HG03139 (cell line): ENCODE measurements around the gene FCGBP.
"Not testable (repeated sequence)": the region's sequence is repeated elsewhere in the genome, so short reads cannot be mapped to it uniquely, and the experiment has no call there.

Source experiments
- ATAC-seq: cut with Tn5 transposase; IDR thresholded peaks from one replicate; pipeline ENCODE4 v1.9.1; 2021; ENCODE audit not compliant: unreplicated experiment

The FCGBP gene

DNA sequence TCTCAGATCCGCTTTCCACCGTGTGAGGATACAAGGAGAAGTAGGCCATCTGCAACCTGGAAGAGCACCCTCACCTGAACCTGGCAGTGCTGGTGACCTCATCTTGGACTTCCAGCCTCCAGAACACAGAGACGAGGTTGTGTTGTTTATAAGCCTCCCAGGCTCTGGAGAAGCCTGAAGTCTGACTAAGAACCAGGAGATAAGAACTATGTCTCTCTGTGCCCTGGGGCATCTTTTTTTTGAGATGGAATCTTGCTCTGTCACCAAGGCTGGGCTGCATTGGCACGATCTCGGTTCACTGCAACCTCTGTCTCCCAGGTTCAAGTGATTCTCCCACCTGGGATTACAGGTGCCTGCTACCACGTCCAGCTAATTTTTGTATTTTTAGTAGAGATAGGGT is 14.5 kb downstream of the FCGBP start:
- no peak for ATAC-seq

DNA sequence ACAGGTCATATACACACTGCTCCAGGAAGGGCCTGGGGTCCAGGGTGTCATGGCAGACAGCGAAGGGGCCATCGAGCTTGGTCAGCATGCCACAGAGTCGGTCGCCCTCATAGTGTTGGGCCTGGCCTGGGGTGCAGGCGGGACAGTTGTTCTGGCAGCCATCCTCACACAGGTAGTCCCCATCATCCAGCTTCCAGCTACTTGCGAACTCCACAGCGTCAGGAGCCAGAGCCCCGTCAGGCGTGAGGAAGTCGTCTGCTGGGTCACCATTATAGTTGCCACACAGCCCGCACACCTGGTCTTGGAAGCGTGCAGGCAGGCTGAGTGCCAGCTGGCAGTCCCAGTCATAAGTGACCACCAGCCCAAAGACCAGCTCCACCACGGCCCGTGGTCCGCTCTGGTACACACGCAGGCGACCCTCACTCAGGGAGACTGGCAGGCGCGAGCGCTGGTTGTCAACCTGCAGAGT is 16.2 kb downstream of the FCGBP start:
- no peak for ATAC-seq

DNA sequence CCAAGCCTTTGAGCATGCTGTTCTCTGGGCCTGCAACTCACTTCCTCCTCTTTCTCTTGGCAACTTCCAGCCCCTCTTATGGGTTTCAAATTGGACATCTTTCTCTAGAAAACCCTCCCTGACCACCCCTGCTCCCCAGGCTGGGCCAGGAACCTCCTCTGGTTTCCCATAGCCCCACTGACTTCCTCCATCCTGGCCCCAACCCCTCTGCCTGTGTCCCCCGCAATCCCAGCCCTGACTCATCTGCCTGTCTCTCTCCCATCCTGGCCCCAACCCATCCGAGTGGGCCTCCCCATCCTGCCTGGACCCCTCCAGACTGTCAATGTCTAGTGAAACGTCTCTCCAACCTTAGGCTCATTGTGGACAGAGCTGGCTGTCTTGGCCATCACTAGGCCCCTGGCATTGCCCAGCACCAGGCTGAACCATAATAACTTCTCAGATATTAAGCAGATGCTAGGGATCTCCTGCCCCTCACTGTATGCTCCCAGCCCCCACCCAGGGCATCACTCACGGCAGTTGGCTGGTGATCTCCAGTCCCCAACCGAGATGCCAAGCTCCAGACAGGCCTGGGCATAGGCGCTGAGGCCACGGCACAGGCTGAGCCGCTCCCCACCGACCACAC is 16.8 kb downstream of the FCGBP start:
- ATAC-seq, result no peak

DNA sequence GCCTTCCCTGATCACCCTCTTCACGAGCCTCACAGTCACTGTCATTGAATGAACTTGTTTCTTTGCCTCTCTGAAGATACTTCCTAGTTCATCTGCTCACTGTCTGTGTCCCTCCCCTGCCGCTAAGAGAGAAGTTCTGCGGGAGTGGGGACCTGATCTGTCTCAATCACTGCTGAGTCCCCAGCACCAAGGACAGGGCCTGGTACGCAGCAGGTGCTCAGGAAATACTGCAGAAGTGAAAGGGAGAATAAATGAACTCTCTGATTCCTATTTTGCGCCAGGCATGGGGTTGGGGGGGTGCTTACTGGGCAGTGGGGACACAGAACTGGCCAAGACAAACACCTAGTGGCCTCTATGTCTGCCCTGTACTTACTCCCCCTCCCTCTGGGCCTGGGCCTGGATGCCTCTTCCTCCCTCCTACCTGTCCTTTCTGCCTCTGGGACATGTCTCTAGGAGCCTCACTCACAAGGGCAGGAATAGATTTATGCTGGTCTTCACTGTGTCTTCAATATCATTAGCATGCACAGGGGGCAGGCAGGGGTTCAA is 17.5 kb downstream of the FCGBP start:
- no peak for ATAC-seq

DNA sequence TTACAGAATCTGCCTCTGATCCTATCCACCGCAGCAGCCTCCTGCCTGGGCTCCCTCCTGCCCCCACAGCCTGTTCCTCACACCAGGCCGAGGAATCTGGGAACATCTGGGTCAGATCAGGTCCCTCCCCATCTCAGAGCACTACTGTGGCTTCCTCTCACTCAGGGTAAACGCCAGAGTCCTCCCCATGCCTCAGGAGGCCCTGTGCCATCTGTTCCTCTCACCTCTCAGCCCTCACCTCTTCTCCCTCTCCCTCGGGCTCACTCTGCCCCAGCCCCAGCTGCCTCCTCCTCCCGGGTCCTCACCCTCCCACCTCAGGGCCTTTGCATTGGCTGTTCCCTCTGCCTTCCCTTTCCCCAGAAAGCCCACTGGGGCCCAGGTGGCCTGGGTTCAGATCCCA is 18.2 kb downstream of the FCGBP start:
- ATAC-seq, result no peak

DNA sequence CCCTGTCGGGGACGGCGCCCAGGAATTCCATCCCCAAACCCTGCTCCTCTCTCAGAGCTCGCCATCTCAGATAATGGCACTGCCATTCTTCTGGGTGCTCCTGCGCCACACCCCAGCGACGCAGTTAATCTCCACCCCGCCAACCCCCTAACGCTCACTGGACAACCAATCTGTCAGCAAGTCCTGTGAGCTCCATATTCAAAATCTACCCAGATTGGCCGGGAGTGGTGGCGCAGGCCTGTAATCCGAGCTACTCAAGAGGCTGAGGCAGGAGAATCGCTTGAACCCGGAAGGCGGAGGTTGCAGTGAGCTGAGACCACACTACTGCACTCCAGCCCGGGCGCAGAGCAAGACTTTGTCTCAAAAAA is 18.6 kb downstream of the FCGBP start:
- no peak for ATAC-seq

DNA sequence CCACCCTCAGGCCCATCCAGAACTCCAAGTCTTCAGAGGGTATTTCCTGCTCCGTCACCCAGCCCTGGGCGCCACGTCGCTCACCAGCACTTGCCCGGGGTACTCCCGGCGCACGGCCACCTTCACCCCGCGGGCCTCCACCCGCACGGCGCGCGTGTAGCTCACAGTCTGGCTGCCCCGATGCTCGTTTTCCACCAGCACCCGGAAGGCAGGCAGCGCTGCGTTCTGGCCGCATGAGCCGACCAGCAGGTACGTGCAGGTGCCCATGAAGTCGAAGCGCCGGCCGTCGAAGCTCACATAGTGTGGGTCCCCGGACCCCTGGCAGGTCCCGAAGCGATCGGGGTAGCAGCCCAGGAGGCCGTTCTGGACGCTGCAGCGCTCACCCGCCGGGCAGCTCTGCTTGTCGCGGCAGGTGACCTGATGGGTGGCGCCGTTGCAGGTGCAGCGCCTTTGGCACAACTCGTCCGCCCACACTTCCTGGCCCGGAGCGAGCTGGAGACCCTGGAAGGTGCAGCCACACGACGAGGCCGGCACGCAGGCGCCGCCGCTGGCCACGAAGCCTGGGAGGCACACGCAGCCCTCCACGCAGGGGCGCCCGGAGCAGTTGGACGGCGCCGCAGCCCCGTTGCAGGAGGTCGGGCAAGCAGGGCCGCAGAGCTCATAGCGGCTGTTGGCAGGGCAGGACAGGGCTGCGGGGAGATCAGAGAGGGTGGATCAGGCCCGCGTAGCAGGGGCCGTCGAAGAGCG is 19.2 kb downstream of the FCGBP start:
- ATAC-seq, result no peak

DNA sequence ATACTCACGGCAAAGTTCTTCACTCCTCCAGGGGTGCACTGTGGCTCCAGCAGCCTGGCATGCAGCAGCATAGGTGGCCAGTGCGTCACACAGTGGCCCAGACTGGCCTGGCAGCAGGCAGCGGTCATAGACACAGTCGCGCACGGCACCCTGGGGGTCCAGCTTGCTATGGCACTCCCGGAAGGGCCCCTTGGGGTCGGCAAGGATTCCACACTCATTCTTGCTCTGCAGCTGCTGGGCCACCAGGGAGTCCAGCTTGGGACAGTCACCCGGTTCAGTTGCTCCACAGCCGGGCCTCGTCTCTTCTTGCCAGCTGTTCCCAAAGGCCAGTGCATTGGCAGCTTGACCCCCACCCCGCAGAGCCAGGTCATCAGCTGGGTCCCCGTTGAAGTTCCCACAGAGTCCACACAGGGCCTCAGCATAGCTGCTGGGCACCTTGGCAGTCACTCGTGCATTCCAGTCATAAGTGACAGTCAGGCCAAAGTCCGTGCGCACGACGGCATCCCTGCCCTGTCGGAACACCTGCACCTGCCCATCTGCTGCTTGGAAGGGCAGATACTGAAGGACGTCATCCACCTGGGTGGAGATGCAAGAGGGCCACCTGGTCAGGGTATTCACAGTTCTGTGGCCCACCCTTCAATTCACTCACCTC is 20.6 kb downstream of the FCGBP start:
- no peak for ATAC-seq

DNA sequence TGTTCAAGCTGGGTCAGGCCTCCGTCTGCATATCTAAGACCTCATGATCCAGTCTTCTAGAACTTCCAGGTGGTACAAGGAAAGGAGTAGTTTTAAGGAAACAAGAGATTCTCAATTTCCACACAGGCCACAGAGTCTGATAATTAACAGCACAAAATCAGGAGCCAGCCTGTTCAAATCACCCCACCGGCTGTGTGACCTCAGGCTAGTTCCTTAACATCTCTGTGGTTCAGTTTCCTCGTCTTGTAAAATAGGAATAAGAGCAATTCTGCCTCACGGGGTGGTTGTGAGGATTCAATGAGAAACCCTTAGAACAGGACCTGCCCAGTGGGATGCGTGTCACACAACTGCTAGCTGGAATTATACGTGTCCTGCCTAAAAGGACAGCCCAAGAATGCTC is 25.6 kb downstream of the FCGBP start:
- ATAC-seq, result no peak

DNA sequence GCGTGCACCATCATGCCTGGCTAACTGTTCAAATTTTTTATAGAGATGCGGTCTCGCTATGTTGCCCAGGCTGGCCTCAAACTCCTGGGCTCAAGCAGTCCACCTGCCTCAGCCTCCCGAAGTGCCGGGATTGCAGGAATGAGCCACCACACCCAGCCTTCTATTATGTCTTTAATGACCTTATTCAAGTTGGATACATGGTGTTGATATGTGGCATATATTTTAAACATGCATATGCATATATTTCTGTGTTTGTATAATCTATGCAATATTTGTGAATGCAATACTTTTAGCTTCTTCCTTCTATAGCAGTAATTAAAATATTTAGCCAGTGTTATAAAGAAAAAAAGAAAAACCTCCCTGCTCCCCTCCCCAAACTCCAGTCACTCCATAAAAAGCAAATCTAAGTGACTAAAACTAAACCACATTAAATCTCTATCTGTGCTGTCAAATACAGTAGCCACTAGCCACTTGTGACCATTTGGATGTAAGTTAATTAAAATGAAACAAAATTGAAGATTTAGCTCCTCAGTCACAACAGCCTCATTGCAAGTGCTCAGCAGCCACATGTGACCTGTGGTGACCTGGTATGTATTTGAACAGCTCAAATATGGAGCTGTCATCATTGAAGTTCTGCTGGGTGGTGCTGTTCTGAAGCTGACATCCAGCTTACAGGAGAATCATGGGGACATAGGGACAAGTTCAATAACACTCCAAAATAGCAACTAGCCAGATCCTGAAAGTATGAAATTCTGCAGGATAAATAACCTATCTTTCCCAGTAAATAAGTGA is 27.4 kb downstream of the FCGBP start:
- no peak for ATAC-seq

DNA sequence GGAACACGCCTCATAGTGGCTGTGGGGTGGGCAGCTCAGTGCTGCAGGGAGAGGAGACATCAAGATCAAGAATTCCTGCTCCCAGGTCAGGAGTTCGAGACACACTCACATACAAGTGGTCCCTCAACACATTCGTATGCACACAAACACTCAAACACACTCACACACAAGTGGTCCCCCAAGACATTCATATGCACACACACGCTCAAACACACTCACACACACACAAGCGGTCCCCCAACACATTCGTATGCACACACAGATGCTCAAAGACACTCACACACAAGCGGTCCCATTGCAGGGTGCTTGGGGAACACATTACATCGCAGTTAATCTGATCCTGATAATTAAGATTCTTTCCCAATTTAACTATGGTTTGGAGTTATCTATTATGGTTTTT is 28.2 kb downstream of the FCGBP start:
- no peak for ATAC-seq

DNA sequence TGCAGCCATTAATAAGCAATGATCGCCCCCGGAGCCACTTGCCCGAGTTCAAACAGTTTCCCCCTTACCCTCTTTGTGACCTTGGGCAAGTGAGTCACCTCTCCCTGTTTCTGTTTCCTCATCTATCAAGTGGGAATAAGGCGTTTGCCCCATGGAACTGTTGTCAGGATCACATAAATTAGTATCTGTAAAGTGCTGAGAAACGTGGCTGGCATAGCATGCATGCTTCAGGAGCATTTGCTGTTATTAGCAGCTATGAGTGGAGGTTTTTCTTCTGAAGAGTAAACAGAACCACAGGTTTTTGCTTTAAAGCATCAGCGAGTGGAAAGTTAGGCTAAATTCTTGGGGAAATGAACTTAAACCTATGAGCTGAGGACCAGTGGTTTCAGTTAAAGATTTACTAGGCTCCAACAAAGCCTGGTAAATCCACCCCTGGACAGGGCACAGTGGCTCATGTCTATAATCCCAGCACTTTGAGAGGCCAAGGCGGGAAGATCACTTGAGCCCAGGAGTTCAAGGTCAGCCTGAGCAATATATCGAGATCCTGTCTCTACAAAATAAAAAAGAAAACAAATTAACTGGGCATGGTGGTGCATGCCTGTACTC is 30.8 kb downstream of the FCGBP start:
- not testable (repeated sequence) for ATAC-seq

DNA sequence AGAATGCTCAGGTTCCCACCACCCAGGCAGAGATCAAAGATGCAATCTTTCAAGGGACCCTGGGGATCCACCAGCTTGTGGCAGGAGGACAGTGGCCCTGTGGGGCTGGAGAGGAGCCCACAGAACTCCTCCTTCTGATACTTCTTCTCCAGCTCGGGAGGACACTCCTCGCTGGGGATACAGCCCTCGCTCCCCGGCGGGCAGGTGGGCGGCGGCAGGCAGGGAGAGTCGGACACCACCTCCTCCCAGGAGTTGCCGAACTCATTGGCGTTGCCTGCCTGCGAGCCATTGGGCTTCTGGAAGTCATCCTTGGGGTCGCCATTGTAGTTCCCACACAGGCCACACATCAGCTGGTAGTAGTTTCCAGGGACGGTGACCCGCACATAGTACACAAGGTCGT is 32.1 kb downstream of the FCGBP start:
- not testable (repeated sequence) for ATAC-seq

DNA sequence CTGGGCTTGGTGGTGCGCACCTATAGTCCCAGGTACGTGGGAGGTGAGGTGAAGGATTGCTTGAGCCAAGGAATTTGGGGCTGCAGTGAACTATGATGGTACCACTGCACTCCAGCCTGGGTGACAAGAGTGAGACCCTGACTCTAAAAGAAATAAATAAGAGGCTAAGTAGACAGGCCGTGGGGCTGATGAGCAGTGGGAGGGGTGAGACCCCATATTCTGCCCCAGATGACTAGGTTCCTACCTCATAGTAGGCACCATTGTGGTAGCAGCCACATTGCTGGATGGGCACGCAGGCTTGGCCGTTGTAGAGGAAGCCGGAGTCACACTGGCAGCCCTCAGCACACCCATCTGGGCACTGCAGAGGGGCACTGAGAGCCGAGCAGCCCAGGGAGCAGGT is 32.8 kb downstream of the FCGBP start:
- not testable (repeated sequence) for ATAC-seq

DNA sequence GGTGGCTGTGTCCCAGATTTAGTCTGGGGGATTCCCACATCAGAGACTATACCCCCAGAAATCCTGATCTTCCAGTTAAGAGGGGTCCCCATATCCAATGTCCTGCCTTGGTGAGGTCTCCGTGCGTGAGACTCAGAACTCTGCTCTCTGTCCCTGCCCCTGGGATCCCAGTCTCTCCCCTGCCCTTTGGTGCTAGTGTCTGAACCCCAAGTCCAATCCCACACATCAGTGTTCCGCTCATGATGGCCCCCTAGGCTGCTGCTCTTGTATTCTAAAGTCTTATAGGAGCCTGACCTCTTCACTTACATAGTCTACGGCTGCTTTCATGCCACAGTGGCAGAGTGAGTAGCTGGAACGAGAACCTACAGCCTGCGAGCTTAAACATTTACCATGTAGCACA is 35.6 kb downstream of the FCGBP start:
- not testable (repeated sequence) for ATAC-seq

DNA sequence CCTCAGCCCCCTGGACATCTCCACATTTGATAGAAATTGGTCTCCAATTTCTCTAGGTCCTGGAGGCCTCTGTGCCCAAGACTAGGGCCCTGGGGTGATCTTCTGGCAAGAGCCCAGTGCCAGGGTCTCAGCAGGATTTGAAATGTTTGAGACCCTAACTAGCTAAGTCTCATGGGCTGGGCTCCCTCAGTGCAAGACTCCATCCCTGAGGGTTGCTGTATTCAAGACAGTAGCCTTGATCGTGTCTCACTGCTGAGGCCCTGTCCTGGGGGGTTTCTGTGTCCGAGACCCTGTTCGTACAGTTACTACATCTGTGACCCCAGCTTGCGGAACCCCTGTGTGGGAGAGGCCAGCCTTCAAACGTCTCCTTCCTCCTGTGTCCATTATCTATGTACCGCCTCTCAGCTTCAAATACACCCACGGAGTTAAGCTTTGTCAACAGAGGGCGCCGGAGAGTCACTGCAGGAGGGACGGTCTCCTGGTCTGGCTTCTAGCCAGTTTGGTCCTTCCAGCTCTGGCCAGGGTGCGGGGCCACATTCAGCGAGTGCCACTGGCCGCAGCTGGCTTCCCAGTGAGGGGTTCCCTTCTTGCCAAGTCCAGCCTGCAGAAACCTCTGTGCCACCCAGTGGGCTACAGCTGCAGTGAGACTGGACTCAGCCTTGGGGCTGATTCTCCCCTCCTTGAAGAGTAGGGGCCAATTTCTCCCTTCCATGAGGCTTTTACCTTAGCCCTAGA is 36.8 kb downstream of the FCGBP start:
- not testable (repeated sequence) for ATAC-seq

DNA sequence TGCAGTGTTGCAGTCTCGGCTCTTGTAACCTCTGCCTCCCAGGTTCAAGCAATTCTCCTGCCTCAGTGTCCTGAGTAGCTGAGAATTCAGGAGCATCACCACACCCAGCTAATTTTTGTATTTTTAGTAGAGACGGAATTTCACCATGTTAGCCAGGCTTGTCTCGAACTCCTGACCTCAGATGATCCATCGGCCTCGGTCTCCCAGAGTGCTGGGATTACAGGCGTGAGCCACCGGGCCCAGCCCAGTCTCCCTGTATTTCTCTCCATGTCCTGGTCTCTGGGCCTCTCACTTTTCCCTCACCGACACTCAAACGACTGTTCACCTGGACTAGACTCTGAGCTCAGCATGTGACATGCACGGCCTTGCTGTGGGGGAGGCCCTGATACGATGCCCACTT is 39.3 kb downstream of the FCGBP start:
- not testable (repeated sequence) for ATAC-seq

DNA sequence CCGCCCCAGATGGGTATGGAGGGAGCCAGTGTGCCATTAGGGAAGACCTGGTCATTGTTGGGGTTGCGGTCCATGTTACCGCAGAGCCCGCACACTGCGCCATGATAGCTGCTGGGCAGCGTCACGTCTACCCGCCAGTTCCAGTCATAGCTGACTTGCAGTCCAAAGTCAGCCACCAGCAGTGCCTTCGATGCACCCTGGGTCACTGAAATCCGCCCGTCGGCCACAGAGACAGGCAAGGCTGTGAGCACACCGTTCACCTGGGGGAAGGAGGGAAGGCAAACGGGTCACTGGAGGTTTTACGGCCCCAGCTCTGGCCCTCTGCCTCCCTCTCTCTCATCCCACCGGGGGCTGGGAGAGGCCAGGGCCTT is 40.2 kb downstream of the FCGBP start:
- ATAC-seq, result not testable (repeated sequence)

DNA sequence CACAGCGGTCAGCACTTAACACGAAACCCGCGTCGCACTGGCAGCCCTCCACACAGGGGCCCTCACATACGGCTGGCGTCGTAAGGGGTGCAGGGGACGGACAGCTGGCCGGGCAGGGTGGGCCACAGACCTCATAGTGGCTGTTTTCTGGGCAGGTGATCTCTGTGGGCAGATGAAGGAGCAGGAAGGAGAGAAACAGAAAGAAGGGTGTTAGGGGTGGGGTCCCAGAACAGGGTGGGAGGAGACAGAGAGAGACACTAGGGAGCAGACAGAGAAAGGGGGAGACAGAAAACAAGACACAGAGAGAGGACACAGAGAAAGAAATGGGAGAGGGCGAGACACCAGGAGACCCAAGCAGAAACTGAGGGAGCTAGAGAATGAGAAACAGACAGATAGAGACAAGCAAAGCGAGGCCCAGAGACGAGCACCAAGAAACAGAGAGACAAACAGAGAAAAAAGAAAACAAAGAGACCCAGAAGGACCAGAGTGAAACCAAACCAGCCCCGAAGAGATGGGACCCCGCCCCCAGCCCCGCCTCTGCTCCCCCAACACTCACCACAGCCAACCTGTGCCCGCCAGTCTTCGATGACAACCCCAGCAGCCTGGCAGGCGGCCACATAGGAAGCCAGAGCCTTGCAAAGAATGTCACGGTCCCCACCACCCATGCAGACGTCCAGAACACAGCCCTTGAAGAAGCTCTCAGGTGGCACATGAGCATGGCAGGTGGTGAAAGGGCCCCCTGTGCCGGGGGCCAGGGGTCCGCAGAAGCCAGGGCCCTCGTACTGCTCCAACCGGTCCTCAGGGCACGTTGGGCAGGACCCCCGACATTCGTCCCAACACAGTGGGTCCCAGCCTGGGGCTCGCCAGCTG is 40.8 kb downstream of the FCGBP start:
- ATAC-seq, result not testable (repeated sequence)
